Measurements from ENCODE around the gene ELOVL7.
"Not testable (repeated sequence)": the region's sequence is repeated elsewhere in the genome, so short reads cannot be mapped to it uniquely, and the experiment has no call there.

ELOVL7 gene

DNA sequence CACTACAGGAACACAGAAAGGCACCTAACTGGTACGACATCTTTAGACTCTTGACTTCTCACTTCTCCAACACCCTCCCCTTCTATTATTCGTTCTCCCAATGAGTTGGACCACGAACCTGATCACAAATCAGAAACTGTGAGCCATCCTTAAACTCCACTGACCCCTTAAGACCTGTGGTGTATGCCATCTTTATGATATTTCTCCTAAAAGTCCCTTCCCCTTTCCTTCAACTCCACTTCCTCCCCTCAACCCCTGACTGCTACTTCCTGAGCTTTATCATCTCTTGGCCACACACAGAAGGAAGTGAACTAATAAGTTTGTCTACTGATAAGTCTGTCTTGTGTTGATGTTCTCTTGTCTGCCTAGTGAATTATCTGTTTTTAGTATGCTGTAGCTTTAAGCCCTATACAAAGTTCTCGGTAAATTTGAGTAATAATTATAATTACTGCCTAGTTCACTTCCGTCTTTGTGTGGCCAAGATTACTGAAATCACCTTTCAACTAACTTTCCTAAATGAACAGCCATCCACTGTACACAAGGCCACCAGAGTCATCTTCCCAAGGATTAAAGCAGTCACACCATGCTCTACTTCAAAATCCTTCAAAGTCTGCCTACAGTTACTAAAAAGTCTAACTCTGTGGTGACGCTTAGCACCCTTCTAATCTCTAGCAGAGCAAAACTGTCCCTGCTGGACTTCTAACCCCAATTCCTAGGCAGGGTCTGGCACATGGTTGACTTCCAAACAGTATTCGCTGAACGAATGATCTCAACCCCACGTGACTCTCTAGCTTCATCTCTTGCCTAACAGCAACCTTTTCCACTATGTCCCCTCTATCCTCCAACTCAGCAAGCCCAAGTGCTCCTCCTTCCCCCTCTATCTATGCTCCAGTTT lies 23.2 kb downstream of the ELOVL7 start:
- TF ChIP-seq POU2F2 (IDR thresholded peaks at IDR 0.05; ENCODE audit: low read depth, low read length) = no peak
- peak; percentile 26; the same call in 1 of the 2 replicates for TF ChIP-seq SPI1 (IDR thresholded peaks at IDR 0.05; ENCODE audit: low read depth, low read length)
- no peak for TF ChIP-seq POLR2A (IDR thresholded peaks at IDR 0.05; ENCODE audit: low read depth, low read length)
- DNase-seq (ENCODE audit: insufficient read length, low spot score) = no peak

DNA sequence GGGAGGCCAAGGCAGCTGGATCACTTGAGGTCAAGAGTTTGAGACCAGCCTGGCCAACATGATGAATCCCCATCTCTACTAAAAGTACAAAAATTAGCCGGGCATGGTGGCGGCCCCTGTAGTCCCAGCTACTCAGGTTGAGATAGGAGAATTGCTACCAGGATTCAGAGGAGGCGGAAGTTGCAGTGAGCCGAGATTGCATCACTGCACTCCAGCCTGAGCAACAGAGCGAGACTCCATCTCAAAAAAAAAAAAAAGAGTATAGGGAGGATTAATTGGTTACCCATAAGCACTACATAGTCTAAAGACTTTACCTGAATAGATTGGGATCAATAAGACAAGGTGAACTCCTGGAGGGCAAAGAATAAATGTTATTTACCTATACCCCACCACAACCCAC lies 27.9 kb downstream of the ELOVL7 start:
- not testable (repeated sequence) for FAIRE-seq; DNase-seq (ENCODE audit: insufficient read length, low spot score)

More for the DNA sequence above, 23.2 kb downstream of the ELOVL7 start:
- FAIRE-seq = peak; percentile 52

DNA sequence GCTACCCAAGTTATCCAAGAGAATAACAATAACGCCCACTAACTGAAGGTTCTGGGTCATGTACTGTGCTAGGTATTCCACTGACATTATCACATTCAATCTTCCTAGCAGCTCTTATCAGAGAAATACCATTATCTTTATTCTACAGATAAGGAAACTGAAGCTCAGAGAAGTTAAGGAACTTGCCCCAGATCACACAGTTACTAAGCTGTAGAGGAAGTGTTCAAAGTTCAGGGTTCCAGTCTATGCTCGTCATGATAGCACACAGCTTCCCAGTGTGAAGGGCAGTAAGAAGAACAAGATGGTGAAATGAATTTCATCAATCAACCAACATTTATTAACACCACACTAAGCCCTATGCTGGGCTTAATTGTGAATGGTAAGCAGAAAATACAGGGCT lies 29.6 kb downstream of the ELOVL7 start:
- FAIRE-seq (no peak), DNase-seq (ENCODE audit: insufficient read length, low spot score) (no peak)
- TF ChIP-seq SPI1 (IDR thresholded peaks at IDR 0.05; ENCODE audit: low read depth, low read length) (no peak), POLR2A (IDR thresholded peaks at IDR 0.05; ENCODE audit: low read depth, low read length) (no peak), POLR2AphosphoS5 (IDR thresholded peaks at IDR 0.05; ENCODE audit: low read depth, low read length) (no peak), TAF1 (IDR thresholded peaks at IDR 0.05; ENCODE audit: low read depth, low read length) (no peak), PAX5 (IDR thresholded peaks at IDR 0.05; ENCODE audit: insufficient read depth, low read length, severe bottlenecking) (no peak), POU2F2 (IDR thresholded peaks at IDR 0.05; ENCODE audit: low read depth, low read length) (no peak)

DNA sequence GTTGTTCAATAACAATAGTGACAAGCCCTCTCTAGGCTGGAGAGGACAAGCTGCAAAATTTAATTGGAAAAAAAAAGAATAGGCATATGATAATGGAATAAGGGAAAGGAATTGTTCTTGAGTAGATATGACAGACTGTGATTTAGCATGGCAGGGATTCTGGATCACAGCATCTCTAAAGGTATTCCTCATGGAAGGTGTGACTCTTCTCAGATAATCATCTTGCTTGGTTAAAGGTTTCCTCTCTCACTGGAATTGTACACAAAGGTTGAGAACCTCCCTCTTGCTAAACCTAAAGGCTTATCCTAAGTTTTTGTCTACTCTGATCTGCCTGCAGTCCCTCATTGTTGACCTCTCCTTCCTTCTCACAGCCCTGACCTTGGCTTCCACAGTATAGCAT lies 31.6 kb downstream of the ELOVL7 start:
- DNase-seq (ENCODE audit: insufficient read length, low spot score) = no peak
- FAIRE-seq = no peak
- TF ChIP-seq SPI1 (IDR thresholded peaks at IDR 0.05; ENCODE audit: low read depth, low read length) = no peak
- no peak for TF ChIP-seq POU2F2 (IDR thresholded peaks at IDR 0.05; ENCODE audit: low read depth, low read length)
- TF ChIP-seq POLR2A (IDR thresholded peaks at IDR 0.05; ENCODE audit: low read depth, low read length) = no peak
- TF ChIP-seq PAX5 (IDR thresholded peaks at IDR 0.05; ENCODE audit: insufficient read depth, low read length, severe bottlenecking) = no peak
- no peak for TF ChIP-seq POLR2AphosphoS5 (IDR thresholded peaks at IDR 0.05; ENCODE audit: low read depth, low read length)
- TF ChIP-seq TAF1 (IDR thresholded peaks at IDR 0.05; ENCODE audit: low read depth, low read length) = no peak

DNA sequence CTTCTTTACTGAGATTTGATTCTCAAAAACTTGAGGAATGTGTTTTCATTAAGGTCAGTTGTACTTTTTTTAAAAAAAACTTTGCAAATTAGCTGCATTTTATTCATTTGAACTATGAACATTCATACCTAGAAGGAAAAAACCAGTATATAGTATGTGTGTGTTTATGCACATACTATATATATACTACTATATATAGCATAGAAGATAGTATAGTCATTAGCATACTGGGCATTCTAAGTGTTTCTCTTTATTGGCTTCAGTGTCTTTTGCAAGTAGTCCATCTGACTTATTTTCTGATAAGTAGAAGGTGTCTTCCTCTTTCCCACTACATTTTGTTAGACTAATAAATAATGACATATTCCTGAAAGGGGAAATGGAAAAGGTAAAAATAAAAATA lies 33.0 kb downstream of the ELOVL7 start:
- TF ChIP-seq POU2F2 (IDR thresholded peaks at IDR 0.05; ENCODE audit: low read depth, low read length) = no peak
- TF ChIP-seq POLR2AphosphoS5 (IDR thresholded peaks at IDR 0.05; ENCODE audit: low read depth, low read length) = no peak
- no peak for TF ChIP-seq PAX5 (IDR thresholded peaks at IDR 0.05; ENCODE audit: insufficient read depth, low read length, severe bottlenecking)
- TF ChIP-seq TAF1 (IDR thresholded peaks at IDR 0.05; ENCODE audit: low read depth, low read length) = no peak
- no peak for TF ChIP-seq POLR2A (IDR thresholded peaks at IDR 0.05; ENCODE audit: low read depth, low read length)
- no peak for TF ChIP-seq SPI1 (IDR thresholded peaks at IDR 0.05; ENCODE audit: low read depth, low read length)
- no peak for DNase-seq (ENCODE audit: insufficient read length, low spot score)
- no peak for FAIRE-seq

DNA sequence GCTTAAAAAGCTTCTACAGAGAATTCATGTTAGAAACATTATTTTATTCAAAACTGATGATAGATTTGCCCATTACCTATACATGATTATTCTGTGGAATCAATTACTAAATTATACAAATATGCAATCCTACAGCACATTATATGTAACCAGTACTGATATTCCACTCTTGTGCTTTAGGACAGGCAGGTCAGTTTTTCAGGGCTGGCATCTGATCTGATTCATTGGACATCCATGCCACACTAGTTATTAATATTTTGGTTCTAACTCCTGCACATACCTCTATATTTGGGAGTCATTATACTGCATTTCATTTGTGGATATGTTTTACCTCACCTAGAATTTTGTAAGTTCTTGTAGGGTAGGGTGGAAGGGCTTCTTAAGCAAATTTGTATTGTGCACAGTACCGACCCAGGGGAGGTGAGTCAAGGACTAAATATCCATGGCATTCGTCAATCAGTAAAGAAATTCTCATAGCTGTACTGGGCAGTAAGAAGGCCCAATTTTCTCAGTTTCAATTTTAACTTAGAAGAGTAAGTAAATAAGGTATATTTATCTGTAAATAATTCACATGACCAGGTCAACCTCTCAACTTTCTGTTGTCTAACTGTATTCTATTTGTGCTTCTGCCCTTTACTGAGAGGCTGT lies 33.5 kb downstream of the ELOVL7 start:
- DNase-seq (ENCODE audit: insufficient read length, low spot score) (no peak), FAIRE-seq (no peak)
- no peak for TF ChIP-seq POU2F2 (IDR thresholded peaks at IDR 0.05; ENCODE audit: low read depth, low read length)
- TF ChIP-seq PAX5 (IDR thresholded peaks at IDR 0.05; ENCODE audit: insufficient read depth, low read length, severe bottlenecking) = no peak
- TF ChIP-seq TAF1 (IDR thresholded peaks at IDR 0.05; ENCODE audit: low read depth, low read length) = no peak
- no peak for TF ChIP-seq SPI1 (IDR thresholded peaks at IDR 0.05; ENCODE audit: low read depth, low read length)
- TF ChIP-seq POLR2A (IDR thresholded peaks at IDR 0.05; ENCODE audit: low read depth, low read length) = no peak
- TF ChIP-seq POLR2AphosphoS5 (IDR thresholded peaks at IDR 0.05; ENCODE audit: low read depth, low read length) = no peak

DNA sequence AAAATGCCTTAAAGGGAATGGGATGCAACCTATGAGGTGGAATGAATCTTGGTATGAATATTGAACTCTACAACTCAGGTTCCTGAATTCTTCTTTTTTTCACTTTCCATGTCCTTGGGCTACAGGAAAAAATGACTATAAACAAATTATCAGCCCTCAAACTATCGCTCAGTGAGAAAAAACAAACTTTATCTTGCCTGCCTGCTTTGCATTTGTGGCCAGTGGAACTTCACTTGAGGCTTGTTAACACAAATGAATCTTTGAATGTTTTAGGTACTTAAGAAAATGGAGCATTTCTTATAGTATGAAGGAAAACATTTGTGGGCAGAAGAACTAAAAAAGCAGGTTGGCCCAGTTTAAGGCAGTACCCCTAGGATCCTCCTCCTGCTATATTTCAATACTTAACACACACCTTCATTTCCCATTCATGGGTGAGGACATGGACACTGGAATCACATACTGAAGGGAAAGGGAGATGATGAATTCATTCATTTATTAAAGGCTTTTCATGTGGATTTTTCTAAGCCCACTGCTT lies 34.1 kb downstream of the ELOVL7 start:
- DNase-seq (ENCODE audit: insufficient read length, low spot score) (no peak), FAIRE-seq (no peak)
- no peak for TF ChIP-seq POLR2AphosphoS5 (IDR thresholded peaks at IDR 0.05; ENCODE audit: low read depth, low read length)
- TF ChIP-seq POU2F2 (IDR thresholded peaks at IDR 0.05; ENCODE audit: low read depth, low read length) = no peak
- no peak for TF ChIP-seq POLR2A (IDR thresholded peaks at IDR 0.05; ENCODE audit: low read depth, low read length)
- no peak for TF ChIP-seq TAF1 (IDR thresholded peaks at IDR 0.05; ENCODE audit: low read depth, low read length)
- no peak for TF ChIP-seq PAX5 (IDR thresholded peaks at IDR 0.05; ENCODE audit: insufficient read depth, low read length, severe bottlenecking)
- TF ChIP-seq SPI1 (IDR thresholded peaks at IDR 0.05; ENCODE audit: low read depth, low read length) = no peak

DNA sequence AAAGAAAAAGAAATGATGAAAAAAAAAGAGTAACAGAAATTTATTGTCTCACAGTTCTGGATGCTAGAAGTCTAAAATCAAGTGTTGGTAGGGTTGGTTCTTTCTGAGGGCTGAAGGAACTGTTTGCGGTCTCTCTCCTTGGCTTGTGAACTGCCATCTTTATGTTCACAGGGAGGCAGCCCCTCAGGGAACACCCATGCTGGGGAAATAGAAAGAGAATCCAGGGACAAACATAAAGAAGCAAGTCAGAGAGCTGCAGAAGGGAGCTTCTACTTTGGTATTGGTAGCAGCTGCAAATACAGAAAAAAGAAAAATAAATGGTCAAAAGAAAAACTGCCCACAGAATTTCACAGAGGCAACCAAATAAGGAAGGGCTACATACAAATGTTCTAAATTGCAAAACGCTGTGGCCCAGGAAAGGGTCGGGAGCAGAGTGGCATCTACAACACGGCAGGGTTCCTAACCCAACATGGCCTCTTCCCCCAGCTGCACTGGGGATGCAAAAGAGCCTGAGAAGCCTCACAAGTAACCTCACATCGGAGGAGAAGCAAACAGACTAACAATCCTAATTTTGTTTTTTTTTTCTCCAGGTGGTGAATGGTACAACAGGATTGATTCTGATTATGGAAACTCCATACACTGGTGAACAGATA lies 37.4 kb downstream of the ELOVL7 start:
- no peak for TF ChIP-seq TAF1 (IDR thresholded peaks at IDR 0.05; ENCODE audit: low read depth, low read length)
- TF ChIP-seq SPI1 (IDR thresholded peaks at IDR 0.05; ENCODE audit: low read depth, low read length) = no peak
- FAIRE-seq = no peak
- no peak for DNase-seq (ENCODE audit: insufficient read length, low spot score)

DNA sequence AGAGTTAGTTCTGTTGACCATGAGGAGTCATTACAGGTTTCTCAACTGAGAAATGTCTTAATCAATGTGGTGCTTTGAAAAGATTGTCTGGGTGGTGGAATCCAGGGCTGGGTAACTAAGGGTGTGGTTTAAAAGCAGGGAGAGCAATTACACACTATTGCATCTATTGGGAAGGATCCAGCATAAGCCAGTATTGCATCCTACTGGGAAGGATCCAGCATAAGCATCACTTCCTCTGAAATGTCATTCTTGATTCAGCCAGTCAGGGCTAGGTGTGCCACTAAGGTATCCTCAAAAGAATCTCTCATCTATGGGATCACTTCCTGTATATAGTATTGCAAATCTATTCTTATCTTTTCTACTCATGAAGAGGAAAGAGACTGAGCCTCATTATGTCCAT lies 38.6 kb downstream of the ELOVL7 start:
- no peak for FAIRE-seq
- no peak for DNase-seq (ENCODE audit: insufficient read length, low spot score)
- no peak for TF ChIP-seq TAF1 (IDR thresholded peaks at IDR 0.05; ENCODE audit: low read depth, low read length)
- TF ChIP-seq POLR2AphosphoS5 (IDR thresholded peaks at IDR 0.05; ENCODE audit: low read depth, low read length) = no peak
- TF ChIP-seq POLR2A (IDR thresholded peaks at IDR 0.05; ENCODE audit: low read depth, low read length) = no peak
- TF ChIP-seq POU2F2 (IDR thresholded peaks at IDR 0.05; ENCODE audit: low read depth, low read length) = no peak
- no peak for TF ChIP-seq SPI1 (IDR thresholded peaks at IDR 0.05; ENCODE audit: low read depth, low read length)
- TF ChIP-seq PAX5 (IDR thresholded peaks at IDR 0.05; ENCODE audit: insufficient read depth, low read length, severe bottlenecking) = no peak

All from GM12891 (cell line).